RWPE1 (cell line): ENCODE data around the gene PPP3CA.

Experiments
- CTCF ChIA-PET: fragments of 350-600 bp; sonication (Branson Sonifier 250); formaldehyde crosslinking; extraction: SDS; loops from one replicate; lab custom pipeline; 2021; lab: Yijun Ruan, JAX
- POLR2A ChIA-PET: fragments of 400-600 bp; formaldehyde crosslinking; extraction: SDS; loops from one replicate; lab custom pipeline; 2020; ENCODE audit warnings: antibody characterized with exemption; ENCODE audit not compliant: low non-redundant PET; lab: Yijun Ruan, JAX
- DNase-seq: peaks from one replicate; pipeline ENCODE4 v3.0.0; 2012; ENCODE audit warnings: low spot score
- H3K27ac ChIP-seq: fragments of 450-650 bp; 2 replicates; pipeline ENCODE4 v1.5.1; 2017
- TF ChIP-seq, protein P1 (sequence below): fragments of 450-650 bp; conservative IDR thresholded peaks from 2 replicates; pipeline ENCODE4 v1.5.1; 2017; ENCODE audit warnings: low read depth, mild to moderate bottlenecking

PPP3CA gene

GRCh38 chr4:100985576-100985975 is 361.8 kb downstream of the PPP3CA start:
- POLR2A ChIA-PET: no interaction called here

DNA sequence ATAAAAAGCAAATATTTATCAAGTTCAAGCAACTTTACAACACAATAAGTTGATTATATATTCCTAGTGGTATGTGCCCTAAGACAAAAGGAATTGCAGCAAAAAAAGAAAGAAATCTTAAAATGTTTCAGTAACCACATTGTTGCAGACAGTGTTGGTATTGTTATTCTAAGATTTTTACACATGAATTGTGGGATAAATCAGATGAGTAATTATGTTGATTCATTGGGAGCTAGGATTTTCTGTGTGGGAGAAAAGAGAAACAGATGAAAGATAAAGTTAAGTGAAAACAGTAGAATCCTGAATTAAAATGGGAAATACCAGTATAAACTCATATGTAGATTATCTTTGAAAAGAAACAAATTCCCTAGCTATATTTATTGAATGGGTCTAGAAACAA is 362.4 kb downstream of the PPP3CA start:
- CTCF ChIA-PET: no interaction called here
- no peak for DNase-seq
- POLR2A ChIA-PET: no interaction called here
- H3K27ac ChIP-seq: no peak overlapping the region
- TF ChIP-seq, protein P1, sequence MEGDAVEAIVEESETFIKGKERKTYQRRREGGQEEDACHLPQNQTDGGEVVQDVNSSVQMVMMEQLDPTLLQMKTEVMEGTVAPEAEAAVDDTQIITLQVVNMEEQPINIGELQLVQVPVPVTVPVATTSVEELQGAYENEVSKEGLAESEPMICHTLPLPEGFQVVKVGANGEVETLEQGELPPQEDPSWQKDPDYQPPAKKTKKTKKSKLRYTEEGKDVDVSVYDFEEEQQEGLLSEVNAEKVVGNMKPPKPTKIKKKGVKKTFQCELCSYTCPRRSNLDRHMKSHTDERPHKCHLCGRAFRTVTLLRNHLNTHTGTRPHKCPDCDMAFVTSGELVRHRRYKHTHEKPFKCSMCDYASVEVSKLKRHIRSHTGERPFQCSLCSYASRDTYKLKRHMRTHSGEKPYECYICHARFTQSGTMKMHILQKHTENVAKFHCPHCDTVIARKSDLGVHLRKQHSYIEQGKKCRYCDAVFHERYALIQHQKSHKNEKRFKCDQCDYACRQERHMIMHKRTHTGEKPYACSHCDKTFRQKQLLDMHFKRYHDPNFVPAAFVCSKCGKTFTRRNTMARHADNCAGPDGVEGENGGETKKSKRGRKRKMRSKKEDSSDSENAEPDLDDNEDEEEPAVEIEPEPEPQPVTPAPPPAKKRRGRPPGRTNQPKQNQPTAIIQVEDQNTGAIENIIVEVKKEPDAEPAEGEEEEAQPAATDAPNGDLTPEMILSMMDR: no peak

More at GRCh38 chr4:100985576-100985975, 361.8 kb downstream of the PPP3CA start:
- CTCF ChIA-PET: no interaction called here
- DNase-seq: no peak
- no peak overlapping the region for H3K27ac ChIP-seq
- TF ChIP-seq, protein P1: no peak

DNA sequence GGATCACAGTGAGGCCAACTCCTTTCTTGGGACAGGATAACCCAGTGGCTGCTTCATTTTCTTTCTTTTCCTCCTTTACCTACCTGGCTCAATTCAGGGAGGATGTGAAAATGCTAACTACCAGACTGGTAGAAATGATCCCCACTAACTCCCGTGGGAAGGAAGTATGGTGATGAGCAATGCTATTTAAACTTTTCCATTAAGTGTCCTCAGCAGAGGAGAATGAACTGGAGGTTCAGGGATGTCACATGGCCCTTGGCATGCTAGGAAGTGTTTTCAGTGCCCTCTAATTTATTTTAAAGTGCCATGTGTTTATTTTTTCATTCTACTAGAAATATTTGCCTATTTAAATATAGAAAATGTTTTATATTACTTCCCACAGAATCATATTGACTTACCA is 363.9 kb downstream of the PPP3CA start:
- no peak overlapping the region for H3K27ac ChIP-seq
- TF ChIP-seq, protein P1: no peak
- DNase-seq: no peak
- ChIA-PET CTCF (no interaction called here), POLR2A (no interaction called here)

DNA sequence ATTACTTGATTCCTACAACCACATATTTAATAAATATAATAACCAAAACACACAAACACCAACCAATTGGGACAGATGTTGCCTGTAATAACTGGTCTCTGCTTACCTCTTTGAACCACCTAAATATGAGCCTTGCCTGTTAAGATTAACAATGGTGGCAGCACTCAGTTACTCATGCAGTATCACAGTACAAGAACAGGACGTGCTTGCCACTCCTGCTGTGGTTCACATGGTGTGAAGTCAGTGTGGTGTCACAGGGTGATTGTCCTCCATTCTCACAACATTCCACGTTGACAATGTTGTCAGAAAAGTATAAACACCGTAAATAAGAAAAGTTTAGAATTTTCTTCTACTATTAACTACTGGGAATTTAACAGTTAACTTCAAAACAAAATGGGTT is 365.0 kb downstream of the PPP3CA start:
- no peak for DNase-seq
- ChIA-PET CTCF (interaction anchor here (0.5 kb wide), 1 partner anchor 1281 kb away, joined by 3 read pairs; no protein-coding TSS in a partner anchor), POLR2A (no interaction called here)
- no peak overlapping the region for H3K27ac ChIP-seq
- TF ChIP-seq, protein P1: no peak

GRCh38 chr4:100981447-100982204 is 365.7 kb downstream of the PPP3CA start:
- DNase-seq: no peak
- POLR2A ChIA-PET: no interaction called here
- TF ChIP-seq, protein P1: no peak
- no peak overlapping the region for H3K27ac ChIP-seq
- CTCF ChIA-PET: interaction anchor here (0.5 kb wide), 1 partner anchor 1281 kb away, joined by 3 read pairs; no protein-coding TSS in a partner anchor

DNA sequence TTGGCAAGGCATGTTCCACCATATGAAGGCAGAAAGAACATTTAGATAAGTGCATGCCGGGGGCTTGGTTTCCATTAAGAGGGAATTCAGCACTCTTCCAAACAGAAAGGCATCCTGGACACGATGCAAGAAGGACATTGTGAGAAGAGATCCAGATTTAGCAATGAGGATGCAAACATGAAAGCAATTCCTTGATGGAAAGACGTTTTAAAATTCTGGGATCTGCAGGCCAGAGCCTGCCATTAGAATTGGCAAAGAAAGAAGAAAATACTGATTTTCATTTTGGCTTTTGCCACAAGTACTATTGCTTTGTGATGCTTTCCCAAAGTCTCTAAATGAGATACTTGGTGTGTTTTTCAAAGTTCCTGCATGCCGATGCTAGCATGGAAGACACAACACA is 367.6 kb downstream of the PPP3CA start:
- H3K27ac ChIP-seq: no peak overlapping the region
- DNase-seq: no peak
- CTCF ChIA-PET: interaction anchor here (0.7 kb wide), 1 partner anchor 970 kb away, joined by 8 read pairs; no protein-coding TSS in a partner anchor
- TF ChIP-seq, protein P1: no peak
- POLR2A ChIA-PET: no interaction called here
